GM12875 (cell line): ENCODE data around the gene G6PD.
"Not testable (repeated sequence)": the region's sequence is repeated elsewhere in the genome, so short reads cannot be mapped to it uniquely, and the experiment has no call there.

Experiments
- H3K4me3 ChIP-seq: one replicate; pipeline ENCODE4 v1.5.1; 2011; ENCODE audit warnings: low read depth, low read length, control low read depth
- TF ChIP-seq, protein P1 (sequence below): IDR thresholded peaks from 2 replicates; pipeline ENCODE4 v1.5.1; 2011; ENCODE audit warnings: low read depth, mild to moderate bottlenecking, control low read depth, inconsistent platforms, low read length, moderate library complexity, borderline replicate concordance; ENCODE audit not compliant: insufficient read depth

The G6PD gene

DNA sequence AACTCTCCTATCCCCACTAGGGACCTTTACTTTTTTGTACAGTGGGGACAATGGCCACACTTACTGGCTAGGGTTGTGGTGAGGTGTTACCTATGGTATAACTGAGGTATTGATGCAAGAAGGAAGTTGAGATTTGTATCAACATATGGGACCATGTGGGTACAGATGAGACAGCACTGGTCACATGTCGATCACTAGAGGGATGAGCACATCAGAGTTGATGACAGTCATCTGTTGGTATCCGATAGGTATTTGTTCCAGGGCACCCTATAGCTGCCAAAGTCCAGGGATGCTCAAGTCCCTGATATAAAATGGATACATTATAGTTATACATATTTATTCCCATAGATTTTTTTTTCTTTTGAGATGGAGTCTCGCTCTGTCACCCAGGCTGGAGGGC is 43.7 kb downstream of the G6PD start:
- H3K4me3 ChIP-seq: no peak overlapping the region

DNA sequence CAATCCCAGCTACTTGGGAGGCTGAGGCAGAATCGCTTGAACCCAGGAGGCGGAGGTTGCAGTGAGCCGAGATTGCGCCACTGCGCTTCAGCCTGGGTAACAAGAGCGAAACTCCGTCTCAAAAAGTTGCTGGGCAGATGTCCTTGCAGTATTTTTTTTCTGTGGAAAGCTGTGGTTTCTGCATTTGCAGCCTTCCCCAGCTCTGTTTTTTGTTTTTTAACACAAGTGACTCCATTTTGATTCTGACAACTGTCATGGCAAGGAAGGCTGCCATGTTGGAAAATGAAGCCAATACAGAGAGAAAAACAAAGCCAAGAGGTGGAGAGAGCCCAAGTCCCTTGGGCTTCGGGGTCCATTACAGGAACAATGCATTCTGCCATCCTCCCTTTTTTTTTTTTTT is 44.5 kb downstream of the G6PD start:
- no peak overlapping the region for H3K4me3 ChIP-seq
- TF ChIP-seq, protein P1, sequence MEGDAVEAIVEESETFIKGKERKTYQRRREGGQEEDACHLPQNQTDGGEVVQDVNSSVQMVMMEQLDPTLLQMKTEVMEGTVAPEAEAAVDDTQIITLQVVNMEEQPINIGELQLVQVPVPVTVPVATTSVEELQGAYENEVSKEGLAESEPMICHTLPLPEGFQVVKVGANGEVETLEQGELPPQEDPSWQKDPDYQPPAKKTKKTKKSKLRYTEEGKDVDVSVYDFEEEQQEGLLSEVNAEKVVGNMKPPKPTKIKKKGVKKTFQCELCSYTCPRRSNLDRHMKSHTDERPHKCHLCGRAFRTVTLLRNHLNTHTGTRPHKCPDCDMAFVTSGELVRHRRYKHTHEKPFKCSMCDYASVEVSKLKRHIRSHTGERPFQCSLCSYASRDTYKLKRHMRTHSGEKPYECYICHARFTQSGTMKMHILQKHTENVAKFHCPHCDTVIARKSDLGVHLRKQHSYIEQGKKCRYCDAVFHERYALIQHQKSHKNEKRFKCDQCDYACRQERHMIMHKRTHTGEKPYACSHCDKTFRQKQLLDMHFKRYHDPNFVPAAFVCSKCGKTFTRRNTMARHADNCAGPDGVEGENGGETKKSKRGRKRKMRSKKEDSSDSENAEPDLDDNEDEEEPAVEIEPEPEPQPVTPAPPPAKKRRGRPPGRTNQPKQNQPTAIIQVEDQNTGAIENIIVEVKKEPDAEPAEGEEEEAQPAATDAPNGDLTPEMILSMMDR: no peak

More for the DNA sequence above, 43.7 kb downstream of the G6PD start:
- TF ChIP-seq, protein P1: no peak

DNA sequence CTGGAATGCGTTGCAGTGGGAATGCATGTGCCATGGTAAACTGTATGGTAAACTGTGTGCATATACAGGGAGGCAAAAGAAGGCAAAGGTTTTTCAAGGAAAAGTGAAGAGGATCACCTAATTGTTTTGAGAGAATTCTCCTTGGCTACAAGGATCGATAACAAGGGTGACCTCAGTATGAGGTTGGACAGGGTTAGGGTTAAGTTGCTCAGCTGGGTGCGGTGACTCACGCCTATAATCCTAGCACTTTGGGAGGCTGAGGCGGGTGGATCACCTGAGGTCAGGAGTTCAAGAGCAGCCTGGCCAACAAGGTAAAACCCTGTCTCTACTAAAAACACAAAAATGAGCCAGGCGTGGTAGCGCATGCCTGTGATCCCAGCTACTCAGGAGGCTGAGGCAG is 45.2 kb downstream of the G6PD start:
- not testable (repeated sequence) for H3K4me3 ChIP-seq

DNA sequence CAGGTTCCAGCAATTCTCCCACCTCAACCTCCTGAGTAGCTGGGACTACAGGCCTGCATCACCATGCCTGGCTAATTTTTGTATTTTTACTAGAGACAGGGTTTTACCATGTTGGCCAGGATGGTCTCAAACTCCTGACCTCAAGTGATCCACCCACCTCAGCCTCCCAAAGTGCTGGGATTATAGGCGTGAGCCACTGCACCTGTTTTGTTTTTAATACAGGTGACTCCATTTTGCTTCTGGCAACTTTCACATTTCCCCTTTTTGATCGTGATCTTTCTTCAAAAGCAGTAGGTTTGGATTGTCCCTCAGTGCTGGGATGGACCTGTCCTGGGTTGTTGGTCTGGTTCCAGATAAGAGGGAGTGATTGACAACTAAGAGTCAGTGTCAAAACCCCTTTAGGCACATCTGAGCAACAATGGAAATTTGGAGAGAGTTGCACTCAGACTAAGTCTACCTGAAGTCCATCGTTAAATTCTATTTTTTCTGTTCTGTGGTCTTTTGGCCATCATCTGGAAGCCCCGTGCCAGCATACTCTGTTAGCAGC is 50.0 kb downstream of the G6PD start:
- not testable (repeated sequence) for H3K4me3 ChIP-seq

DNA sequence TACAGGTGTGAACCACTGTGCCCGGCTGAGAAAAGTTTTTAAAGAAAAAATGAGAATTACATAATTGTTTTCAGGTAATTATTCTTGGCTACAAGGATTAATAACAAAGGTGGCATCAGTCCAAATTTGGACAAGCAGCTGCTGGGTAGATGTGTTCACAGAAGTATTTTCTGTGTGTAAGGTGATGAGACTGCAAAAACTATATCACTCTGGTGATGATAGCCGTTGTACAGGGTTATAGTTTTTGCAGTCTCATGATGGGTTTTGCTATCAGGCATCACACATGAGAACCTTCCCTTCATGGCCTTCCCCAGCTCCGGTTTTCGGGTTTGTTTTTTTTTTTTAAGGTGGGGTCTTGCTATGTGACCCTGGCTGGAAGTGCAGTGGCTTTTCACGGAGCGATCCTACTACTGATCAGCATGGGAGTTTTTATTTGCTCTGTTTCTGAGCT is 51.1 kb downstream of the G6PD start:
- no peak overlapping the region for H3K4me3 ChIP-seq

DNA sequence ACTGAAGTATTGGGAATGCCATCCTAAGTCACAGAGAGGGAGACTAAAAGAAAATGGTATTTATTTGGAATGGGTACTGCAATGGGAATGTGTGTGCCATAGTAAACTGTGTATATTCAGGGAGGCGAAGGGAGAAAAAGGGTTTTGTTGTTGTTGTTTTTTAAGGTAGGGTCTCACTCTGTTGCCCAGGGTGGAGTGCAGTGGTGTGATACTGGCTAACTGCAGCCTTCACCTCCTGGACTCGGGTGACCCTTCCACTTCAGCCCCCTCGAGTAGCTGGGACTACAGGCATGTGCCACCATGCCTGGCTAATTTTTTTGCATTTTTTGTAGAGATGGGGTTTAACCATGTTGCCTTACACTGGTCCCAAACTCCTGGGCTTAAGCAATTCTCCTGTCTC is 51.9 kb downstream of the G6PD start:
- TF ChIP-seq, protein P1: no peak
- no peak overlapping the region for H3K4me3 ChIP-seq

More for the DNA sequence above, 51.1 kb downstream of the G6PD start:
- TF ChIP-seq, protein P1: no peak

DNA sequence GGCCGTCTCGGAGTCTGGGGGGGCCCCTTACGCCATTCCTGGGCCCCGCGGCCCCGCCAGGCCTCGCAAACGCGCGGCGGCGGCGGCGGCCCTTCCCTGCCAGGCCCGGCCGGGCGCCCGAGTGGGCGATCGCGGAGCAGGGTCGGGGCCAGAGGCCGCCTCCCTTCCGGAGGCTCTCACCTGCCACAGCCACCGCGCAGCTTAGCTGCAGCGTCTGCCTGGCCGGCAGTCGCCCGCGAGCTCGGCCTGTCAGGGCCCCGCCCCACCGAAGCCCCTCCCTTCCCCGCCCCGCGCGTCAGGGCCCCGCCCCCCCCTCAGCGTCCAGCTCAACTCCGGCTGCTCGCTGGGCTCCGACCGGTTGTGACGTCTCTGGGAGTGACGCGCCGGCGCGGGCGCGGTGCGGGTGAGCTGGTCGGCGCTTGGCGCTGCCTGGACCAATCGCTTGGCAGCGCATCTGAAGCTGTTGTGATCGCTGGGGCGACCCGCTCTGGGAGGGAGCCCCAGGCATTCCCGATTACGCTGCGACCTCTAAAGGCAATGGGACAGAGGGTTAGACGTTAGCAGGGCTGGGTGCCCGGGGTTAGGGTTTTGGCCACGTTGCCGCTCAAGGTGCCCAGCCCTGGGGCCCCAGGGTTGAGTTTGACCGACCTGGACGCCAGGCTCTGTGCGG is 56.1 kb downstream of the G6PD start, which contains the start of gene SLC10A3:
Gene SLC10A3 (minus strand): TSS at position 216 of the 670 bp plus-strand sequence. CDS start 1,689 bp downstream, outside the sequence.
- TF ChIP-seq, protein P1: no peak
- peak within 1 kb of the TSS; percentile 75 for H3K4me3 ChIP-seq

DNA sequence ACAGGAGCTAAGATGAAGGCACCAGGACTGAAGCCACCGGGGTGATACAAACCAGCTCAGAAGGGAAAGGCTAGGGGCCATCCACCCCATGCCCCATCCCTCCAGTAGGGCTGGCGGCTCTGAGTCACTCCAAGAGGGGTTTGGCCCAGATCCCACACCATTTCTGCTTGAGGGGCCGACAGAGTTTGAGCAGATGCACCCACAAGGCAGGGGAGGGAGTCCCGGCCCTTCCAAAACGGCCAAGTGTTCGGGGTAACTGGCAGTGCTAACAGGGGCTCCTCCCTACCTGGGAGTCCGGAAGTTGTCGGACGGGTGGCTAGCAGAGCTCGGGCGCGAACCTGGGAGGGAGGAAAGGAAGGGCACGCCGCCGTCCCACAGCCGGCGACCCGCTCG is 56.6 kb downstream of the G6PD start:
- TF ChIP-seq, protein P1: no peak

More for the DNA sequence above, 56.6 kb downstream of the G6PD start:
- H3K4me3 ChIP-seq: peak overlapping the region; percentile 62
